Hematopoietic multipotent progenitor cell (in vitro differentiated cells): ENCODE measurements around the gene RALB. TPM values are rescaled to one million over a fixed set of nuclear protein-coding genes. Genes with fewer than 3 reads are reported as not detected.
"Not testable (repeated sequence)": the region's sequence is repeated elsewhere in the genome, so short reads cannot be mapped to it uniquely, and the experiment has no call there.

Source experiments
- DNase-seq, 3 donors: peaks; one replicate each; pipeline ENCODE4 v3.0.0-alpha.2; 2011 to 2015; ENCODE audit warnings: low read depth in 2 of 3, low spot score in 2 of 3
- total RNA-seq: library from RNA; depleted of rRNA; stranded (reverse); fragments of >200 nt; gene quantifications from one replicate; pipeline ENCODE4 v1.2.3, GENCODE V29; 2012

Gene RALB
- total RNA-seq, 1 donor = 32.6 TPM

DNA sequence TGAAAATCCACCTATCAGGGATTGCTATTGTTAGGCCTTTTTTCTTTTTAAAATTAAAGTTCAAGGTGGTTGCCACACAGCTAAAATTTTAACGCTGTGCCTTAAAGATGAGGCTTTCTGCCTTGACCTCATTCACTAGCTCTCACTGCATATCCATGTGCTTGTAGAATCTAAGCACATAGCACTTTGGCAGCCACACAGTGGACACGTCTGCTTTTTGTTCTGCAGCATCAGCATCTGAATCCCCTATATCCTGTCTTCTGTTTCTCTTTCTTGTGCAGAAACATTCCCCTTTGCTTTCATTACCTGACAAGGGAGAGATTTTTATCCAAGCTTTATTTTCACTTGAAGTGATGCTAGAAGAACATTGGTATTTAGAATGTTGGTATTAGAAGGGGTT lies 38.1 kb downstream of the RALB start:
- no peak for DNase-seq

DNA sequence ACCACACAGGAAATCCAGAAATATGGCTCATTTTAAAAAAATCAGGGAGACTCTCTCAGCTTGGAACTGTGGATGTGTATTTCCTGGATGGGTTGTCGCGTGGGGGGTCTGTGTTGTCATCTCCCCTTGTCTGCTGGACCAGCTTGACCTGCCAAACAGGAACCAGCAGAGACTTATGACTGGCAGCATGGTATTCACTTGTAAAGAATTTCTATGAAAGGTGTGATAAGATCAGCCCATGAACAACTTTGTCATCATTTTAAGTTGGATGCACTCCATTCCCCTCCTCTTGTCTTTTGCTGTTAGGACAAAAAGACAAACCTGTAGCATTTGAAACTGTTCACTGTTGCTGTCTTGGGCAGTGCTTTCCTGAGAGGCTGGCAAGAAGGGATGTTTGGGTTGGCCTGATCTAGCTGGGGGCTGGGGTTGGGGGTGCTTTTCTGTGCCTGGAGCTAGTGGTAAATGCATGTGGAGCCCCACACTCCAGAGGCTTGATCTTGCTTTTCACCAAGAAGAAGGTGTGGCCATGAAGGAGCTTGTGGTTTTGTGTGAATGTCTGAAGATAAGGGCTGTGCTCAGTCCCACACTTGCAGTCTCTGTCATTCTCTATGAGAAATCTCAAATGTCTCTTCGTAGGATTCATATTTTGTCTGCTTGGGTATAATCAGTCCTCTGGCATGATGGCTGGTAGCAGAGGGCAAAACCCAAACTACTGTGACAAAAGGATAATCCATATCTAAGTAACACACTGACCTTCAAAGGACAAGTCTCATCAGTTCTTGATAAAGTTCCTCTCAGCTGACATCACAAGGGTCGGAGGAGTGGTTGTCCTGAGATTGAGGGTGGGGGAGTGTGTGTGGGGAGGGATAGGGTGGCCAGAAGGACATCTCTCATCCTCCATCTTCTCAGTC lies 39.0 kb downstream of the RALB start:
- DNase-seq = peak in 2 of 3 donors; percentile 37 to 48

DNA sequence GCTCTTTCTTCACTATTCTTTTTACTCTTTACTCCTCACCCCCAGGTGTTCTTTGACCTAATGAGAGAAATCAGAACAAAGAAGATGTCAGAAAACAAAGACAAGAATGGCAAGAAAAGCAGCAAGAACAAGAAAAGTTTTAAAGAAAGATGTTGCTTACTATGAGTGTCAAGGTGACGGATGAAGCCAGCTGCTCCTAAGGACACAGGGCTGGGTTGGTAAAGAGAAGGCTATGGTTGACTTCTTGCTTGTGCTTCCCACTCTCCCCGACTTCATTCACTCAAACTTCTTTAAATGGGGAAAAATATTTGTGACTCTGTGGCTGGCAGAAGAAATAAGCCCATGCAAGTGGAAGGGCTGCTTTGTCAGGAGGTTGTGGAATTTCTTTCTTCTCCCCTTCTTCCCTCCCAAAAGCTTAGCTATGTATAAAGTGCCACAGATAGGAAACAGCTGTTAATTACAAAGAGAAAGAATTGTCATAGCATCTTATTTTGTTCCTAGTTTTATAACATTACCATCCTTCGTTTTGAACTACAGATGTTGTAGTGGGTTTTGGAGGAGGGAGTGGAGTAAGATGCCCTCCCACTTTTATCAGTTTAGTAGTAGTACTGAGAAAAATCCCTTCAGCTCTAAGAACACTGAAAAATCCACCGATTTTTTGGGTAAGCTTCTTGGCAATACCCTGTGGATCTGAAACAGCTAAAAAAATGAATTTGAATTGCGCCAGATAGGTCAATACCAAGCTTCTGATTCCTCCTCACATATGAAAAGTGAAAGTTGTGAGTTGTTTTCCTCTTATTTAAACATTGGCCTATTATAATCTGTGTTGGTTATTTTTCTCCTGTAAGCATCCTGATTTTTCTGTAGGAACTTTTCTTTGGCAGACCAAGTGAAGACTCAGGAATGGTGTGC lies 40.7 kb downstream of the RALB start:
- no peak for DNase-seq

DNA sequence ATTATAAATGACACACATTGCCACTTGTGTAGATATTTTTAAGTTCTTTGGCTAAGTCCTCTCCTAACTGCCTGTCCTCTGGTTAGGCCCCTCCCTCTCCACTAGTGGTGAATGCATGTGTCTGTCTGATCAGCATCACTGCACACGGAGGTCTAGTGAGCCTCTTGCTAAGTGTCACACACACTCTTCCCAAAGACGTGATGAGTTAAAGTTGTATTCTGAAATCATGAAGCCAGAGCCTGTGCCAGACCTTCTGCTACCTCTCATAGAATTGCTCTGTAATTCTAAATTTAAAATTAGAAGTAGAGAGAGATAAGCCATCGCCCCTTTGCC lies 41.3 kb downstream of the RALB start:
- no peak for DNase-seq

DNA sequence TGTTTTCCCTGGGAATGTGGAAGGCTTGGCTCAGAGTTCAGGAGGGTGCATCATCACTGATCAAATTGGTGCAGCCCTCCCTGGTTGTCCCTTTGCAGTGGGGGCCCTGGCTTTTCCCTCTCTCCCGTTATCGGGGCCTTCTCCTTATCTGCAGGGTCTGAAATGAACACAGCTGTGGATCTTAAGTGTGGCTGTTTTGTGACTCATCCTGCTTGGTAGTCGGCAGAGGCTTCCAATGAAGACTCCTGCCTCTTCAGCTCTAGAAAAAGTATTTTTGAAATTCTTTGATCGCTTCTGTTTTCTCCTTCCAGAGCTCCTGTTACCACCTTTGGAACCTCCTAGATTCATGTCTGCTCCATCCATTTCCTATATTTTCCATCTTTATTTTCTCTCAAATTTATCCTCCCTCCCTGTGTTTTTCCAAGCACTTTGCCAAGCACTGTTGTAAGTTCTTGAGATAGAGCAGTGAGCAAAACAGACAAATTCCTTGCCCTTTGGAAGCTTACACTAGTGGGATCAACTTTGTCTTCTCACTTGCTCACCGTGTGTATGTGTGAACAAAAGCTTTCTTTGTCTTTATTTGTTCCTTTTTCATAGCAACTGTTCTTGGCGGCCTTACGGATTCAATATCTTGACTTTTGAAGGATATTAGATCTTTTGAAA lies 45.7 kb downstream of the RALB start:
- DNase-seq = no peak

DNA sequence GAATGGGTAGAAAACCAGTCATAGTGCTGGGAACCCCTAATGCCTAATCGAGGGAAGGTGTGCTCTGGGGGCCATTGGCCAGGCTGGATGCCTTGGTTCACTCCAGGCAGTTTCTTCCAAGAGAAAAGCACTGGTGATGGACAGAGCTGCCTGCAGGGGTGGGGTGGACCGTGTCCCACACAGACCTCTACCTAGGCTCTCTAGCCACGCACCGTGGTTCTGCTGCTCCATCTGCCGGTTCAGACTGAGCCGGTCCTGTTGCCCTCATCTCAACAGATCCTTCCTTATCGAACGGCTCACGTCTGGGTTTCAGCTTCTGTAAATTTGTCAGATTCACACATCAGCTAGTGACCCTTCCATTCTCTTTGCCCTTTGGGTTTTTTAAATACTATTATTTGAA lies 46.4 kb downstream of the RALB start:
- no peak for DNase-seq

DNA sequence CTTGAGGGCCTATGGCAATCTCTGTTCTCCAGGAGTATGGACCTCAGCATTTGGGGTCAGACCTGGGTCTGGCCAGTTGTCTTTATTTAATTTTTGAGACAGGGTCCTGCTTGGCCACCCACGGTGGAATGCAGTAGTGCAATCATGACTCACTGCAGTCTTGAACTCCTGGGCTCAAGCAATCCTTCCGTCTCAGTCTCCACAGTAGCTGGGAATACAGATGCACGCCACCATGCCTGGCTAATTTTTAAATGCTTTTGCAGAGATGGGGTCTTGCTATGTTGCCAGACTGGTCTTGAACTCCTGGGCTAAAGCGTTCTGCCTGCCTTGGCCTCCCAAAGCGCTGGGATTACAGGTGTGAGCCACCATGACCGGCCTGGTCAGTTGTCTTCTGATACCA lies 46.9 kb downstream of the RALB start:
- DNase-seq = no peak

DNA sequence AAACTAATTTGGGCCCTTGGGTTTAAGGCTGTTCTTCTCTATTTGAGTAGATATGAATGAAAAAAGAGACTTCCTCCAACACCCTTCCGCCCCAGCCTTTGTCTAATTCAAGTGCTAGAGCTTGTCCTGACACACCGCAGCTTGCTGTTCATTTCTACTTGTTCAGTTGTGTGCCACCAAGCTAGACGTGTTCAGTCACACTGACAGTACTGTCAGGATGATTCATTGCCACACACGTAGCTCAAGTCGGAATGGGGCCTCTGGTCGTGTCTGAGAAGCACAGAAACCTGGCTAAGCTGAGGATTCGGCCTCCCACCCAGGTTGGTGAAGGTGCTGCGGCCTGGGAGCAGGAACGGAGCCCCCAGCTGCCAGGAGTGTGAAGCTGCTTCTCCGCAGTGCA lies 47.7 kb downstream of the RALB start:
- DNase-seq = no peak

DNA sequence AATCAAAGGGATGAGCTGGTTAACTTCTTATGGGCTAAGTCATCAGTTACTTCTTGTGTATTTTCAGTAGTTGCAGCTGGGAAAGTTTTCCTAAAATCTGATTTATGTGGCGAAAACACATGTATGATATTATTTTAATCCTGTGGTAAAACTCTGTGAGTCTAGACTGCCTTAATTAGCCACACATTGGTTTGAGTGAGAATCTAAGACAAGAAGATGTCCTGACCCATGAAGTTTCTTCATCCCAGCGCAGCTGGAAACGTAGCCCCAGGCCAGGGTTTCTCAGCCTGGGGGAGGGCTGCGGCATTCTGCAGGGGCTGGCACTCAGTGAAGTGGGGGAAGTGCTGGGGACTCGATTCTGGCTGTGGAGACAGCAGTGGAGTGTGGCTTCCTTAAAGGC lies 48.6 kb downstream of the RALB start:
- DNase-seq = no peak

DNA sequence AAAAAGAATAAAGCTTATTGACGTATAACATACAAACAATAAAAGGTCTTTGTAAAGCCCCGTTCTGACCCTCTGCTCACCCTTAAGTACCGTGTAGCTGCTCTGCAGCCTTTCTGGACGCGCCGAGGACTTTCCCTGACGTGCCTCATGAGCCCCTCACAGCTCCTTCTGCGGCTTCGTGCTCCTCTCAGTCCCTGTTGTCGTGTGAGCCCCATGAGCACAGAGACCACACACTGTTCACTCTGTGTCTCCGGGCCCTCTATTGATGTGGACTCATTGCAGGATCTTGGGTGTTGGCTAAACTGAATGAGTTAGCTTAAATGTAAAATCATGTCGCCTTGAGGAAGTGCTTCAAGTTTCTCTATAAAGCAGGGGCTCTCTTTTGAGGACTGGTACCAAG lies 49.6 kb downstream of the RALB start:
- no peak for DNase-seq

DNA sequence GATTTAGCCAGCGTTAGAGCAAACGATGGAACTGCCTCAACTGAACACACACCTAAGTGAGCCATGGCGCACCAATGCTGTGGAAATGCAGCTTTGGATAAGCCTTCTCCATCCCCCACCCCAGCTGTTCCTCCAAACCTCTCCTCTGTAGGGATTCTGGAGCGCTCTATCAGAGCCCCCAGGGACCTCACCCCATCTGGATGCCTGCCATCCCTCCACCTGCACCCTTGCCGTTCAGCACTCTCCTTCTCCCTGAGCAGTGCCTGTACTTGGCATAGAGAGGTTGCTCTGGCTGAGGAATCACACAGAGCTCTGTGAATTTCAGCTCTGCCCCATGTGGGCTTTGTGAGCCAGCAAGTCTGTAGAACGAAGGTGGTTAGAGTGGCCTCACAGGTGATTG lies 50.5 kb downstream of the RALB start:
- no peak for DNase-seq

DNA sequence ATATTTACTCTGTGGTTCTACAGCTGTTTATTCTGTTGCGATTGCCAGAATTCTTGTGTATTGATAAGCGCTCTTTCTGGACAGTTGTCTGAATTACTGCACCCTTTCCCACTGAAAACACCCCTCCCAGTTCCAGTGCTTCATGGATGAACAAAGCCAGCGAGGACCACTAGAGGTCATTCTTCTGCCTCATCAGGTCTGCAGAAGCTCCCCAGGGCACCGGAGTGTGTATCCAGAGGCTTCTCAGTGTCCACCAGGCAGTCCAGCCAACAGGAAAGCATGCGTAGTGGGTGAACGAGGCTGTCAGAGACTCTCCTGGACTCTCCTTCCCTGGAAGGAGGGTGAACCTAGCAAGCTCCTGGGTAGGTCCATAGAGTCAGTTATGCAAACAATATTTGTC lies 52.6 kb downstream of the RALB start:
- no peak for DNase-seq

DNA sequence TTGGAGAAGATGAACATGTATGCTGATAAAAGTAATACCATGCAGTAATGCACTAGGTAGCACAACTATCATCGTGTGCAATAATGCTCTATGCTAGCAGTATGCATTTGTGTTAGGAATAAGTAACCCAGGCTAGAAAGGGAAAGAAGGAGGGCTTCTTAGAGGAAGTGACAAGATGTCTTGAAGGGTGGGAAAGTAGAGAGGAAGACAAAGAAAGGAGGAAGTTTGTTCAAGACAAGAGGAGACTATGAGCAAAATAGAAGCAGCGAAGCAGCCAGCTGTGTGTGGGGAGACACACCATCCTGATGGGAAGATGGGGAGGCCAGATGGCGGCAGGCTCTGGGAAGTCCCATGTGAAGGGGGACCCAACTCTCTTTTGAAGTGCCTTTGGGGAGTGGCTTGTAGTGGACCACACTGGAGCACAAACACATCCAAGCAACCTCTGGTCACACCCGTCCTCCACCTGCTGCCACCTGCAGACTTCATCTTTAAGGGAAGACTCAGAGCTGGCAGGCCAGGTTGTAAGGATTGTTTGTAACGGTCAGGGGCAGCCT lies 53.4 kb downstream of the RALB start:
- no peak for DNase-seq

DNA sequence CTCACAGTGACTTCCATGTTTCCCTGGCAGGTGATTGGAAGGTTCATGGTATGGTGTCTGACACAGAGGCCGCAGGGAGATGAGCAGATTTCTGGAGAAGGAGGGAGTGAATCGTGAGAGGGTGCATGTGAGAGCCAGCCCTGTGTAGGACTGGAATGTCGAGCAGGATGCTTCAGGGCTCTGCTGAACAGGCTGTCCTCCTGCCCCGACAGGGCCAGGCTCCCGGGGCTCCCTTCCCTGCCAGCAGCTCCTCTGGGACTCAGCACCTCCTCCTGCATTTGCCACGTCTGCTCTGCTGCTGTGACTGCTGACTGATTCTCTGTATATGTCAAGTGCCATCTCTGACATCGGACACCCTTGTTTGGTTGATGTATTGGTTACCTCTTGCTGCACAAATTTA lies 54.8 kb downstream of the RALB start:
- no peak for DNase-seq

DNA sequence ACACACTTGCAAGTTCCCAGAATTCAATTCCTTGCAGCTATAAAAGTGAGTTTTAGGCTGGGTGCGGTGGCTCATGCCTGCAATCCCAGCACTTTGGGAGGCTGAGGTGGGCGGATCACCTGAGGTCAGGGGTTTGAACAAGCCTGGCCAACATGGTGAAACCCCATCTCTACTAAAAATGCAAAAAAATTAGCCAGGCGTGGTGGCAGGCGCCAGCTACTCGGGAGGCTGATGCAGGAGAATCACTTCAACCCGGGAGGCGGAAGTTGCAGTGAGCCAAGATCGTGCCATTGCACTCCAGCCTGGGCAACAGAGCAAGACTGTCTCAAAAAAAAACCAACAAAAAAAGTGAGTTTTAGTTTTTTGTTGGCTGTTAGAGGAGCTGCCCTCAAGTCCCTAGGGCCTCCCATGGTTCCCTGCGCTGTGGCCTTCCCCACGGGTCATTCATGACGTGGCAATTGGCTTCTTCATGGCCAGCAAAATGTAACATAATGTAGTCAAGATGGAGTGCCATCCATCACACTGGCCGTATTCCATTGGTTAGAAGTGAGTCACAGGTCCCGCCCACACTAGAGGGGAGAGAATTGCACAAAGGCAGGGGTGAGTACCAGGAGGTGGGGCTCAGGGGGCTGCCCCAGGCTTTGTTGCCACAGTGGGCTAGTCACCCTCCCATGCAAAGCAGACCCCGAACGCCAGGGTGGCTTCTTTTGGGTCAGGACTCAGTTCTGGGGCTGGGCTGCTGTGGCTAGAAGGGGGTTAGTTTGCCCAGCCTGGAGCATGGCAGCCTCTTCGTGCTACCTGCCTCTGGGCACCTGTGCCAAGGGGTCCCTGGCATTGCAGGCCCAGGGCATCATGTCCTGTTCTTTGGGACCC lies 55.6 kb downstream of the RALB start:
- DNase-seq = no peak

DNA sequence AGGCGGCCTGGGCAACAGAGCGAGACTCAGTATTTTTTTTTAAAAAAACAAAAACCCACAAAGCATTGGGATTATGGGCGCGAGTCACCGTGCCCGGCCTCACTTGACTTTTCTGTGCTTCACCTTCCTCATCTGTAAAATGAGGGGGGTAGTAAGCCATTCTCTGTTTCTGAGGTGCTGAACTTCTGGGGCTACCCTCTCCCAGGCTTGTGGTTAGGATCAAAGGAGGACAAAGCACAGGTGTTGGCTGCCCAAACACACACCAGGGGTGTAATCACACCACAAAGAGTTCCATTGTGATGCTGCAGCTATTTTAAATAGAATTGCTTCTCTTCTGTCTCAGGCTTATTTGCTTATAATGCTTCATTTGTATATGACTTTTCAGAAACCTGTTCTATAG lies 57.5 kb downstream of the RALB start:
- no peak for DNase-seq

DNA sequence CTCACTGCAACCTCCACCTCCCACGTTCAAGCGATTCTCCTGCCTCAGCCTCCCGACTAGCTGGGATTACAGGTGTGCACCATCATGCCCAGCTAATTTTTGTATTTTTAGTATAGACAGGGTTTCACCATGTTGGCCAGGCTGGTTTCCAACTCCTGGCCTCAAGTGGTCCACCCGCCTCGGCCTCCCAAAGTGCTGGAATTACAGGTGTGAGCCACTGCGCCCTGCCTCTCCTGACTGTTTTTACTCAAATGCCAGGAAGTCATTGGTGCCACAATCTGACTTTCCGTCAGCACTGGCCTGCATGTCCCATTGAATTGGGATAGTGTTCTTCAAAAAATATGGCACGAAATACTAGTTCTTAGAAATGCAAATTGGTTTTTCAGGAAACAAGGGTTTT lies 58.2 kb downstream of the RALB start:
- not testable (repeated sequence) for DNase-seq

DNA sequence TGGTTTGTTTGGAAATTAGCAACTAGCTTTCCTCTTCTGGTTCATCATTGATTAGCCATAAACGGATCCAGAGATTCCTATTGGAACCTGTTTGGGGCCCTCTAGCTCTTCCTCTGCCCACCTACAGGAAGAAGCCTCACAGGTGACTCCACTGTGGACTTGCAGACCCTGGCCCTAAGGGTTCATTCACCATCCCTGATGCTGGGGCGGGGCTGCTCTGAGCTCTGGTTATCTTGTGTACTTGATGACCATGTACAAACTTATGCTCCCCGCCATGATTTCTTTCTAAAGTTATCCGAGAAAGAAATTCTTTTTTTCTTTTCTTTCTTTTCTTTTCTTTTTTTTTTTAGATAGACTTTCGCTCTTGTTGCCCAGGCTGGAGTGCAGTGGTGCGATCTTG lies 59.4 kb downstream of the RALB start:
- no peak for DNase-seq

DNA sequence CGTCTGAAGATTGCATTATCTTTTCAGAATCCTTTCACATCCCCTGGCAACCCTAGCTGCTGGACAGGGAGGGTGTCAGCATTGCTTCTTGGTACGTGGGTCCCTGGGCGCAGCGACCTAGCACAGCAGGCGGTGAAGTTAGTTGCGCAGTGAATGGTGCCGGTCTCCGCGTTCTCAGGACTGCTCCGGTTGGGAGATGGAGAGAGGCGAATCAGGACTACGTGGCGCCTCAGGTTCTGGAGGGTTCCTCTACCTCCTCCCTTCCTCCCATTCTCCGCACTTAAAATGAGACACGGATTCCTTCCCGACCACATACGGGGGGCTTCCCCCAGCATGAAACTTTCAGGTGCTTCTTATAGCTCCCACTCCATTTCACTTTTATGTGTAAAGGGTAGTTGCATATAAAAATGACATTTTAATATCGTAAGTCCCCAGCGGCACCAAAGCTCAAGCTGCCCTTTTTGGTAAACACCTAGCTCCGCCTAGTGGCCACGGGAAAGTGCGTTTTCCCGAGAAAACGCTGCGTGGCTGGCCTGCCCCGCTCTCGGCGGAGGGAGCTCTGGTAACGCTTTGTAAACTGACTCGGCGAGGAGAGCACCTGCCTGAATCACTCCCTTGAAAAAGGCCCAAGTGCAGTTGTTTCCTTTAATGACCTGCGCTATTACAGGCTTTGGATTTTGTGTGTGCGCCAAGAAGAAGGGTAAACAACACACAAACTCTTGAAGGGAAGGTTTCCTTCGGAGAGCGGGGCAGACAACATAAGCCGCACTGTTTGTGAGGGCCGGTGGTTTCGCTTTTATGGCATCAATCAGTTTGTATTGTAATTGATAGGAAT lies 60.4 kb downstream of the RALB start:
- DNase-seq = peak; percentile 46 to 81 (median 78)
